WTC11 (cell line): ENCODE measurements around the gene HCFC1.

ENCODE experiments used
- OVOL2 ChIP-seq: fragments of 250-450 bp; sonication (Bioruptor Pico); IDR thresholded peaks from 2 replicates; pipeline ENCODE4 v1.9.0; 2021; ENCODE audit warnings: mild to moderate bottlenecking, borderline replicate concordance
- ZNF138 ChIP-seq: sonication (generic); formaldehyde crosslinking; conservative IDR thresholded peaks from 2 replicates; pipeline ENCODE4 v1.8.1; 2022; ENCODE audit warnings: mild to moderate bottlenecking, moderate library complexity, missing genetic modification reagents
- ZNF396 ChIP-seq: fragments of 250-450 bp; sonication (Bioruptor Pico); IDR thresholded peaks from 2 replicates; pipeline ENCODE4 v1.8.0; 2021; ENCODE audit warnings: mild to moderate bottlenecking, moderate library complexity, borderline replicate concordance
- TF ChIP-seq, protein P1 (sequence below): fragments of 200-600 bp; IDR thresholded peaks from 2 replicates; pipeline ENCODE4 v1.8.0; 2022; ENCODE audit warnings: antibody characterized with exemption

DNA sequence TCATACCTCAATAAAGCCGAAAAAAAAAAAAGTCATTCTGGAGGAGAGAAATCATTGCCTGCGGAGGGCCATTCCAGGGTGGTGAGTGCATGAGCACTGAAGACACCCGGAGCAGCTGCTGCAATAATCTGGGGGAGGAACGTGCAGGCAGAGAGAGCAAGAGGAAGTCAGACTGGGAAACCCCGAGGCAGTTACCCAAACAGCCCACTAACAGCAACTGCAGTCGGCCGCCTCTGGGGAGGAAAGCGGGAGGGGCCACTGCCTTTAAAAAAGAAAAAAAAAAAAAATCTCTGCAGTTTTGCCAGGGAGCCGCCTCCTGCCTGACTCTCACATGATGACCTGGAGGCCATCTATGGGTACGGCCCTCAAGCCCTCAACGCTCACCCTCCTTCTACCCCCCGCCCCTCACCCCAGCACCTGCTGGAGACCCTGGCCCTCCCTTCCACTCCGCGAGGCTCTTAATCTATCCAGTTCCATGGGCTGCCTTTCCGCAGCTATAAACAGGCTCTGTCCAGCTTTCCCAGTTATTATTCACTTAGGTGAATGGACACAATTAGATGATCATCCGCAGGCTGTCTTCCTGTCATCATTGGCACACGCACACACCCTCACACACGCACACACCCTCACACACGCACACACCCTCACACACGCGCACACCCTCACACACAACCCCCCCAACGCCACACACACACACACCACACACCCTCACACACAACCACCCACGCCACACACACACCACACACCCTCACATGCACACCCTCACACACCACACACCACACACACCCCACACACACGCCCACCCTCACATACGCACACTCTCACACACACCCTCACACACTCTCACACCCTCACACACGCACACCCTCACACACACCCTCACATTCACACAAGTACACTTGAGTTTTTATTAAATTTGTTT lies 70.5 kb downstream of the HCFC1 start:
- TF ChIP-seq, protein P1, sequence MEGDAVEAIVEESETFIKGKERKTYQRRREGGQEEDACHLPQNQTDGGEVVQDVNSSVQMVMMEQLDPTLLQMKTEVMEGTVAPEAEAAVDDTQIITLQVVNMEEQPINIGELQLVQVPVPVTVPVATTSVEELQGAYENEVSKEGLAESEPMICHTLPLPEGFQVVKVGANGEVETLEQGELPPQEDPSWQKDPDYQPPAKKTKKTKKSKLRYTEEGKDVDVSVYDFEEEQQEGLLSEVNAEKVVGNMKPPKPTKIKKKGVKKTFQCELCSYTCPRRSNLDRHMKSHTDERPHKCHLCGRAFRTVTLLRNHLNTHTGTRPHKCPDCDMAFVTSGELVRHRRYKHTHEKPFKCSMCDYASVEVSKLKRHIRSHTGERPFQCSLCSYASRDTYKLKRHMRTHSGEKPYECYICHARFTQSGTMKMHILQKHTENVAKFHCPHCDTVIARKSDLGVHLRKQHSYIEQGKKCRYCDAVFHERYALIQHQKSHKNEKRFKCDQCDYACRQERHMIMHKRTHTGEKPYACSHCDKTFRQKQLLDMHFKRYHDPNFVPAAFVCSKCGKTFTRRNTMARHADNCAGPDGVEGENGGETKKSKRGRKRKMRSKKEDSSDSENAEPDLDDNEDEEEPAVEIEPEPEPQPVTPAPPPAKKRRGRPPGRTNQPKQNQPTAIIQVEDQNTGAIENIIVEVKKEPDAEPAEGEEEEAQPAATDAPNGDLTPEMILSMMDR: no peak
- no peak for TF ChIP-seq ZNF396 (CRISPR knock-in tag)
- no peak for TF ChIP-seq ZNF138
- TF ChIP-seq OVOL2 (CRISPR knock-in tag): no peak
